Measurements from ENCODE around the gene SFT2D3.

The SFT2D3 gene

GRCh38 chr2:127665267-127665893, 35.9 kb upstream of the SFT2D3 start:
- Histone ChIP-seq H3K4me3 (ENCODE audit: low read length) (no peak overlapping the region), H3K4me1 (ENCODE audit: control insufficient read depth, low read length) (no peaks in the 10 kb centered on the region), H3K27ac (ENCODE audit: low read depth, low read length) (no peak overlapping the region), H3K9me2 (replicated peaks; ENCODE audit: control insufficient read depth, low read length) (no peaks in the 10 kb centered on the region), H4K20me1 (ENCODE audit: control insufficient read depth, insufficient read depth, low read depth, low read length) (no peaks in the 10 kb centered on the region), H3K27me3 (ENCODE audit: control insufficient read depth, low read length) (peaks cover 16% of the 10 kb centered on the region; the same call in 1 of the 2 replicates), H3F3A (ENCODE audit: control insufficient read depth, insufficient read depth) (no peaks in the 10 kb centered on the region), H3K36me3 (ENCODE audit: control insufficient read depth, low read length) (no peaks in the 10 kb centered on the region), H3K4me2 (ENCODE audit: low read length) (no peak overlapping the region), H3K9me3 (ENCODE audit: control insufficient read depth, insufficient read depth, low read length) (no peaks in the 10 kb centered on the region), H3K79me2 (ENCODE audit: control insufficient read depth, low read length) (no peaks in the 10 kb centered on the region)
- TF ChIP-seq CTCF (IDR thresholded peaks at IDR 0.05; ENCODE audit: low read depth, low read length, poor library complexity, severe bottlenecking) (no peak), EZH2phosphoT487 (IDR thresholded peaks at IDR 0.05; ENCODE audit: borderline replicate concordance, low read length) (no peak)

GRCh38 chr2:127669056-127669455, 32.2 kb upstream of the SFT2D3 start:
- no peak for TF ChIP-seq CTCF (IDR thresholded peaks at IDR 0.05; ENCODE audit: low read depth, low read length, poor library complexity, severe bottlenecking)
- TF ChIP-seq EZH2phosphoT487 (IDR thresholded peaks at IDR 0.05; ENCODE audit: borderline replicate concordance, low read length): no peak
- Histone ChIP-seq H3K4me2 (ENCODE audit: low read length) (no peak overlapping the region), H3K4me1 (ENCODE audit: control insufficient read depth, low read length) (no peaks in the 10 kb centered on the region), H3K36me3 (ENCODE audit: control insufficient read depth, low read length) (no peaks in the 10 kb centered on the region), H3K9me3 (ENCODE audit: control insufficient read depth, insufficient read depth, low read length) (no peaks in the 10 kb centered on the region), H4K20me1 (ENCODE audit: control insufficient read depth, insufficient read depth, low read depth, low read length) (no peaks in the 10 kb centered on the region), H3K27ac (ENCODE audit: low read depth, low read length) (no peak overlapping the region), H3K9me2 (replicated peaks; ENCODE audit: control insufficient read depth, low read length) (no peaks in the 10 kb centered on the region), H3F3A (ENCODE audit: control insufficient read depth, insufficient read depth) (no peaks in the 10 kb centered on the region), H3K27me3 (ENCODE audit: control insufficient read depth, low read length) (peaks cover 40% of the 10 kb centered on the region), H3K4me3 (ENCODE audit: low read length) (no peak overlapping the region), H3K79me2 (ENCODE audit: control insufficient read depth, low read length) (no peaks in the 10 kb centered on the region)

GRCh38 chr2:127670055-127670956, 31.0 kb upstream of the SFT2D3 start:
- Histone ChIP-seq H3F3A (ENCODE audit: control insufficient read depth, insufficient read depth) (no peaks in the 10 kb centered on the region), H3K9me2 (replicated peaks; ENCODE audit: control insufficient read depth, low read length) (no peaks in the 10 kb centered on the region), H3K27me3 (ENCODE audit: control insufficient read depth, low read length) (peaks cover 44% of the 10 kb centered on the region), H3K4me3 (ENCODE audit: low read length) (no peak overlapping the region), H4K20me1 (ENCODE audit: control insufficient read depth, insufficient read depth, low read depth, low read length) (no peaks in the 10 kb centered on the region), H3K9me3 (ENCODE audit: control insufficient read depth, insufficient read depth, low read length) (no peaks in the 10 kb centered on the region), H3K4me1 (ENCODE audit: control insufficient read depth, low read length) (no peaks in the 10 kb centered on the region), H3K27ac (ENCODE audit: low read depth, low read length) (no peak overlapping the region), H3K4me2 (ENCODE audit: low read length) (no peak overlapping the region), H3K79me2 (ENCODE audit: control insufficient read depth, low read length) (no peaks in the 10 kb centered on the region), H3K36me3 (ENCODE audit: control insufficient read depth, low read length) (no peaks in the 10 kb centered on the region)
- TF ChIP-seq CTCF (IDR thresholded peaks at IDR 0.05; ENCODE audit: low read depth, low read length, poor library complexity, severe bottlenecking): no peak
